Epithelial cell of proximal tubule (primary cell): ENCODE data around the gene ADGRB3. TPM values are rescaled to one million over a fixed set of nuclear protein-coding genes. Genes with fewer than 3 reads are reported as not detected.

ENCODE experiments used
- DNase-seq: peaks from one replicate; pipeline ENCODE4 v3.0.0-alpha.2; 2011; ENCODE audit warnings: low read depth
- H3K4me3 ChIP-seq: 2 replicates; pipeline ENCODE4 v1.5.1; 2011; ENCODE audit warnings: low read depth, mild to moderate bottlenecking, low read length
- CTCF ChIP-seq: conservative IDR thresholded peaks from 2 replicates; pipeline ENCODE4 v1.5.1; 2012; ENCODE audit warnings: low read depth, mild to moderate bottlenecking, low read length
- total RNA-seq: library from RNA; depleted of rRNA; stranded (reverse); fragments of >200 nt; gene quantifications from 2 replicates; pipeline ENCODE4 v1.2.3, GENCODE V29; 2015

Gene ADGRB3
- total RNA-seq, 1 donor from 2014 or later = 4.7 TPM

- DNase-seq = no peak
- TF ChIP-seq CTCF = no peak
- H3K4me3 ChIP-seq = no peak overlapping the region
Measured at GRCh38 chr6:69061066-69061465, 426.0 kb downstream of the ADGRB3 start.

- no peak overlapping the region for H3K4me3 ChIP-seq
- no peak for TF ChIP-seq CTCF
- no peak for DNase-seq
Measured at GRCh38 chr6:69063401-69063800, 428.3 kb downstream of the ADGRB3 start.

- no peak for TF ChIP-seq CTCF
- no peak for DNase-seq
- no peak overlapping the region for H3K4me3 ChIP-seq
Measured at GRCh38 chr6:69064226-69064625, 429.1 kb downstream of the ADGRB3 start.

- TF ChIP-seq CTCF = no peak
- no peak for DNase-seq
- H3K4me3 ChIP-seq = no peak overlapping the region
Measured at GRCh38 chr6:69069881-69070280, 434.8 kb downstream of the ADGRB3 start.

GRCh38 chr6:69072796-69073195 lies 437.7 kb downstream of the ADGRB3 start:
- no peak for DNase-seq
- H3K4me3 ChIP-seq = no peak overlapping the region
- TF ChIP-seq CTCF = no peak

GRCh38 chr6:69084746-69085335 lies 449.8 kb downstream of the ADGRB3 start:
- DNase-seq = no peak
- no peak overlapping the region for H3K4me3 ChIP-seq
- TF ChIP-seq CTCF = no peak

- H3K4me3 ChIP-seq = no peak overlapping the region
- no peak for DNase-seq
- no peak for TF ChIP-seq CTCF
Measured at GRCh38 chr6:69086689-69087088, 451.6 kb downstream of the ADGRB3 start.
